AG04450 (cell line): ENCODE results near the gene ZNF337. TPM values are rescaled to one million over a fixed set of nuclear protein-coding genes. Genes with fewer than 3 reads are reported as not detected.
"Not testable (repeated sequence)": the region's sequence is repeated elsewhere in the genome, so short reads cannot be mapped to it uniquely, and the experiment has no call there.

ENCODE experiments used
- CTCF ChIA-PET: fragments of 300-600, 350-600 bp; formaldehyde crosslinking; extraction: SDS; loops from one replicate; lab custom pipeline; 2022; ENCODE audit warnings: antibody characterized with exemption, inconsistent platforms; lab: Charles Lee
- POLR2A ChIA-PET: fragments of 350-600 bp; formaldehyde crosslinking; extraction: SDS; loops from one replicate; lab custom pipeline; 2021; ENCODE audit warnings: antibody characterized with exemption, inconsistent platforms; lab: Yijun Ruan, JAX
- DNase-seq: peaks from one replicate; pipeline ENCODE4 v3.0.0-alpha.2; 2011; ENCODE audit warnings: low read depth, low spot score
- H3K27ac ChIP-seq: one replicate; pipeline ENCODE4 v1.5.1; 2012; ENCODE audit warnings: low read depth, low read length, control low read depth
- H3K27me3 ChIP-seq: one replicate; pipeline ENCODE4 v1.6.0; 2012; ENCODE audit warnings: low read length; ENCODE audit not compliant: control insufficient read depth, insufficient read depth
- H3K4me3 ChIP-seq: 2 replicates; pipeline ENCODE4 v1.5.1; 2011; ENCODE audit warnings: mild to moderate bottlenecking, low read depth, low read length, control low read depth
- H3K9me3 ChIP-seq: 2 replicates; pipeline ENCODE4 v1.5.1; 2012; ENCODE audit warnings: low read length; ENCODE audit not compliant: control insufficient read depth, insufficient read depth
- polyA plus RNA-seq: library from polyadenylated mRNA; depleted of rRNA; stranded (reverse); fragments of >200 nt; gene quantifications from 2 replicates; pipeline ENCODE4 v1.2.3, GENCODE V29; 2011
- TF ChIP-seq, protein P1 (sequence below): IDR thresholded peaks from 2 replicates; pipeline ENCODE4 v1.5.1; 2011; ENCODE audit warnings: low read depth, low read length, control low read depth, inconsistent platforms

The ZNF337 gene
- polyA plus RNA-seq, 1 experiment, result 12.9 TPM

DNA sequence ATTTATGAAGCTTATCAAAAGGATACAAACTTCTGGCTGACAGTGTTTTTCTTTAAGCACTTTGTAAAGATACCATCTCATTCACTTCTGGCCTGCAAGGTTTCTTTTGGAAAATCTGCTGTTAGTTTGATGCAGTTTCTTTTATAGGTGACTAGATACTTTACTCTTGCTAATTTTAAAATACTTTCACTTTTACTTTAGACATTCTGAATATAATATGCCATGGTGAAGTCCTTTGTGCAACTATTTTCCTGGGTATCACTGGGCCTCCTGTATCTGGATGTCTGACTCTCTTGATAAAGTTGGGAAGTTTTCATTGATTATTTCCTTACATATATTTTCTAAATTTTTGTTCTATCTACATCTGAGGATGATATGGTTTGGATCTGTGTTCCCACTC, 29.0 kb upstream of the ZNF337 start:
- POLR2A ChIA-PET, result no interaction called here
- no peaks in the 10 kb centered on the region; the same call in 1 of the 2 replicates for H3K9me3 ChIP-seq
- no peak for DNase-seq

DNA sequence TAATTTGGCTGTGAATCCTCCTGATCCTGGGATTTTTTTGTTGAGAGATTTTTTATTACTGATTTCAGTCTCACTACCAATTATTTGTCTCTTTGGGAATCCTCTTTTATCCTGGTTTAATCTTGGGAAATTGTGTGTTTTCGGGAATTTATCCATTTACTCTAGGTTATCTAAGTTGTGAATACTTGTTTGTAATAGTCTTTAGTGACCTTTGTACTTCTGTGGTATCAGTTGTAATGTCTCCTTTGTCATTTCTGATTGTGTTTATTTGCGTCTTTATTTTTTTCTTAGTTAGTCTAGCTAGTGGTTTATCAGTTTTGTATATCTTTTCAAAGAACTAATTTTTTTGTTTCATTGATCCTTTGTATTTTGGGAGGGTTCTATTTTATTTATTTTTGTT, 27.3 kb upstream of the ZNF337 start:
- no peaks in the 10 kb centered on the region; the same call in 1 of the 2 replicates for H3K9me3 ChIP-seq
- CTCF ChIA-PET, result no interaction called here
- H3K27me3 ChIP-seq, result no peaks in the 10 kb centered on the region
- H3K27ac ChIP-seq, result no peak overlapping the region
- TF ChIP-seq, protein P1, sequence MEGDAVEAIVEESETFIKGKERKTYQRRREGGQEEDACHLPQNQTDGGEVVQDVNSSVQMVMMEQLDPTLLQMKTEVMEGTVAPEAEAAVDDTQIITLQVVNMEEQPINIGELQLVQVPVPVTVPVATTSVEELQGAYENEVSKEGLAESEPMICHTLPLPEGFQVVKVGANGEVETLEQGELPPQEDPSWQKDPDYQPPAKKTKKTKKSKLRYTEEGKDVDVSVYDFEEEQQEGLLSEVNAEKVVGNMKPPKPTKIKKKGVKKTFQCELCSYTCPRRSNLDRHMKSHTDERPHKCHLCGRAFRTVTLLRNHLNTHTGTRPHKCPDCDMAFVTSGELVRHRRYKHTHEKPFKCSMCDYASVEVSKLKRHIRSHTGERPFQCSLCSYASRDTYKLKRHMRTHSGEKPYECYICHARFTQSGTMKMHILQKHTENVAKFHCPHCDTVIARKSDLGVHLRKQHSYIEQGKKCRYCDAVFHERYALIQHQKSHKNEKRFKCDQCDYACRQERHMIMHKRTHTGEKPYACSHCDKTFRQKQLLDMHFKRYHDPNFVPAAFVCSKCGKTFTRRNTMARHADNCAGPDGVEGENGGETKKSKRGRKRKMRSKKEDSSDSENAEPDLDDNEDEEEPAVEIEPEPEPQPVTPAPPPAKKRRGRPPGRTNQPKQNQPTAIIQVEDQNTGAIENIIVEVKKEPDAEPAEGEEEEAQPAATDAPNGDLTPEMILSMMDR, result no peak
- no peak overlapping the region for H3K4me3 ChIP-seq
- POLR2A ChIA-PET, result no interaction called here
- DNase-seq, result no peak

More for the DNA sequence above, 29.0 kb upstream of the ZNF337 start:
- CTCF ChIA-PET, result no interaction called here
- H3K4me3 ChIP-seq, result no peak overlapping the region
- TF ChIP-seq, protein P1, result no peak
- no peak overlapping the region for H3K27ac ChIP-seq
- no peaks in the 10 kb centered on the region for H3K27me3 ChIP-seq

DNA sequence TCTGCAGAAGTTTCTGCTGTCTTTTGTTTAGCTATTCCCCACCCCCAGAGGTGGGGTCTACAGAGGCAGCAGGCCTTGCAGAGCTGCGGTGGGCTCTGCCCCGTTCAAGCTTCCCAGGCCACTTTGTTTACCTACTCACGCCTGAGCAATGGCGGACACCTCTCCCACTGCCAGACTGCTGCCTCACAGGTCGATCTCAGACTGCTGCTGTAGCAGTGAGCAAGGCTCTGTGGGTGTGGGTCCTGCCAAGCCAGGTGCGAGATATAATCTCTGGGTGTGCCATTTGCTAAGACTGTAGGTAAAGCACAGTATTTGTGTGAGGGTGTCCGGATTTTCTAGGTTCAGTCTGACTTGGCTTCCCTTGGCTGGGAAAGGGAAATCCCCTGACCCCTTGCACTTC, 23.6 kb upstream of the ZNF337 start:
- H3K9me3 ChIP-seq, result no peaks in the 10 kb centered on the region
- no peaks in the 10 kb centered on the region for H3K27me3 ChIP-seq
- ChIA-PET CTCF (no interaction called here), POLR2A (no interaction called here)
- no peak overlapping the region for H3K27ac ChIP-seq
- H3K4me3 ChIP-seq, result no peak overlapping the region
- TF ChIP-seq, protein P1, result no peak
- no peak for DNase-seq

DNA sequence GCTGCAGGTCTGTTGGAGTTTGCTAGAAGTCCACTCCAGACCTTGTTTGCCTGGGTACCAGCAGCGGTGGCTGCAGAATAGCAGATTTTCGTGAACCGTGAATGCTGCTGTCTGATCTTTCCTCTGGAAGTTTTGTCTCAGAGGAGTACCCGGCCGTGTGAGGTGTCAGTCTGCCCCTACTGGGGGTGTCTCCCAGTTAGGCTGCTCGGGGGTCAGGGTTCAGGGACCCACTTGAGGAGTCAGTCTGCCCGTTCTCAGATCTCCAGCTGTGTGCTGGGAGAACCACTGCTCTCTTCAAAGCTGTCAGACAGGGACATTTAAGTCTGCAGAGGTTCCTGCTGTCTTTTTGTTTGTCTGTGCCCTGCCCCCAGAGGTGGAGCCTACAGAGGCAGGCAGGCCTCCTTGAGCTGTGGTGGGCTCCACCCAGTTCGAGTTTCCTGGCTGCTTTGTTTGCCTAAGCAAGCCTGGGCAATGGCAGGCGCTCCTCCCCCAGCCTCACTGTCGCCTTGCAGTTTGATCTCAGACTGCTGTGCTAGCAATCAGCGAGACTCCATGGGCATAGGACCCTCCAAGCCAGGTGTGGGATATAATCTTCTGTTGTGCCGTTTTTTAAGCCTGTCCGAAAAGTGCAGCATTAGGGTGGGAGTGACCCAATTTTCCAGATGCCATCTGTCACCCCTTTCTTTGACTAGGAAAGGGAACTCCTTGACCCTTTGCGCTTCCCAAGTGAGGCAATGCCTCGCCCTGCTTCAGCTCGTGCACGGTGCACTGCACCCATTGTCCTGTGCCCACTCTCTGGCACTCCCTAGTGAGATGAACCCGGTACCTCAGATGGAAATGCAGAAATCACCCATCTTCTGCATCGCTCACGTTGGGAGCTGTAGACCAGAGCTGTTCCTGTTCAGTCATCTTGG, 22.5 kb upstream of the ZNF337 start:
- H3K27ac ChIP-seq, H3K4me3 ChIP-seq, CTCF ChIA-PET, H3K27me3 ChIP-seq, POLR2A ChIA-PET, H3K9me3 ChIP-seq, DNase-seq: not testable (repeated sequence)

DNA sequence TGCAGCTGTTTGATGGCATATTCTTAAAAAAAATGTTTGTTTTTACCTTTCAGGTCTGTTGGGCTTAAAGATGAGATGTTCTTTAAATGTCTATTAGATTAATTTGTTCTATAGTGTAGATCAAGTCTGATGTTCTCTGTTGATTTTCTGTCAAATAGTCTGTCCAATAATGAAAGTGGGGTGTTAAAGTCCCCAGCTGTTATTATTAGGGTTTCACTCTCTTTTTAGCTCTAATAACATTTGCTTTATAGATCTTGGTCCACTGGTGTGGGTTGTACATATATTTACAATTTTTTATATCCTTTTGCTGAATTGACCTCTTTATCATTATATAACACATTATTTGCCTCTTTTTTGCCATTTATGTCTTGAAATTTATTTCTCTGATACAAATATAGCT, 11.0 kb upstream of the ZNF337 start:
- no peaks in the 10 kb centered on the region for H3K27me3 ChIP-seq
- TF ChIP-seq, protein P1, result no peak
- no peaks in the 10 kb centered on the region for H3K9me3 ChIP-seq
- no peak overlapping the region for H3K27ac ChIP-seq
- H3K4me3 ChIP-seq, result no peak overlapping the region
- no peak for DNase-seq
- ChIA-PET POLR2A (interaction anchor here (0.7 kb wide), 1 partner anchor 211 kb away, joined by 4 read pairs; no protein-coding TSS in a partner anchor), CTCF (no interaction called here)
